Effector memory CD4-positive, alpha-beta T cell (primary cell): ENCODE data around the gene UBTF.

Source experiments
- DNase-seq, 3 donors: peaks; one replicate each; pipeline ENCODE4 v3.0.0-alpha.2; 2020
- H3K27ac ChIP-seq: 2 replicates; pipeline ENCODE4 v1.7.0; 2013; ENCODE audit warnings: mild to moderate bottlenecking, low read length, moderate library complexity; ENCODE audit not compliant: insufficient read depth, poor library complexity, severe bottlenecking
- H3K27me3 ChIP-seq: replicated peaks from 2 replicates; pipeline ENCODE4 v1.7.0; 2013; ENCODE audit warnings: mild to moderate bottlenecking, low read length; ENCODE audit not compliant: insufficient read depth, control insufficient read depth, poor library complexity, severe bottlenecking
- H3K36me3 ChIP-seq: 2 replicates; pipeline ENCODE4 v1.7.0; 2013; ENCODE audit warnings: mild to moderate bottlenecking, low read length, moderate library complexity; ENCODE audit not compliant: control insufficient read depth, insufficient read depth
- H3K4me1 ChIP-seq: 2 replicates; pipeline ENCODE4 v1.7.0; 2013; ENCODE audit warnings: low read length, mild to moderate bottlenecking; ENCODE audit not compliant: control insufficient read depth, insufficient read depth, poor library complexity, severe bottlenecking
- H3K4me3 ChIP-seq: 2 replicates; pipeline ENCODE4 v1.7.0; 2013; ENCODE audit warnings: low read length, low read depth, mild to moderate bottlenecking; ENCODE audit not compliant: insufficient read depth, poor library complexity, severe bottlenecking
- H3K9me3 ChIP-seq: 2 replicates; pipeline ENCODE4 v1.7.0; 2013; ENCODE audit warnings: mild to moderate bottlenecking, low read length, moderate library complexity; ENCODE audit not compliant: control insufficient read depth

UBTF gene

GRCh38 chr17:44197107-44197506 lies 22.4 kb downstream of the UBTF start:
- Histone ChIP-seq H3K4me3 (no peak overlapping the region), H3K27me3 (no peaks in the 10 kb centered on the region), H3K27ac (no peak overlapping the region), H3K36me3 (peaks cover 40% of the 10 kb centered on the region), H3K4me1 (peaks cover 9% of the 10 kb centered on the region), H3K9me3 (no peaks in the 10 kb centered on the region)
- DNase-seq: no peak

- Histone ChIP-seq H3K4me1 (peaks cover 10% of the 10 kb centered on the region), H3K27ac (no peak overlapping the region), H3K9me3 (no peaks in the 10 kb centered on the region), H3K4me3 (no peak overlapping the region), H3K36me3 (peaks cover 63% of the 10 kb centered on the region), H3K27me3 (no peaks in the 10 kb centered on the region)
- DNase-seq: no peak
Measured at GRCh38 chr17:44193326-44194084, 26.0 kb downstream of the UBTF start.

- Histone ChIP-seq H3K27me3 (no peaks in the 10 kb centered on the region), H3K4me3 (no peak overlapping the region), H3K4me1 (peaks cover 11% of the 10 kb centered on the region), H3K9me3 (no peaks in the 10 kb centered on the region), H3K27ac (no peak overlapping the region), H3K36me3 (peaks cover 63% of the 10 kb centered on the region)
- no peak for DNase-seq
Measured at GRCh38 chr17:44192750-44193149, 26.7 kb downstream of the UBTF start.

- no peak for DNase-seq
- Histone ChIP-seq H3K27ac (no peak overlapping the region), H3K36me3 (peaks cover 62% of the 10 kb centered on the region), H3K27me3 (no peaks in the 10 kb centered on the region), H3K4me3 (no peak overlapping the region), H3K4me1 (peaks cover 17% of the 10 kb centered on the region), H3K9me3 (no peaks in the 10 kb centered on the region)
Measured at GRCh38 chr17:44191941-44192496, 27.5 kb downstream of the UBTF start.

DNA sequence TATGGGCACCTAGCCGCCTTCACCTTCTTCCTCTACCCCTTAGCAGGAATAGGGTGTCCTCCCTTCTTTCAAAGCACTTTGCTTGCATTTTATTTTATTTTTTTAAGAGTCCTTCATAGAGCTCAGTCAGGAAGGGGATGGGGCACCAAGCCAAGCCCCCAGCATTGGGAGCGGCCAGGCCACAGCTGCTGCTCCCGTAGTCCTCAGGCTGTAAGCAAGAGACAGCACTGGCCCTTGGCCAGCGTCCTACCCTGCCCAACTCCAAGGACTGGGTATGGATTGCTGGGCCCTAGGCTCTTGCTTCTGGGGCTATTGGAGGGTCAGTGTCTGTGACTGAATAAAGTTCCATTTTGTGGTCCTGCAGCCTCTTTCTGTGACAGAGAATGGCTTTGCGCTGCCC lies 28.1 kb downstream of the UBTF start:
- H3K4me1 ChIP-seq: peaks cover 14% of the 10 kb centered on the region
- no peaks in the 10 kb centered on the region for H3K9me3 ChIP-seq
- peaks cover 58% of the 10 kb centered on the region for H3K36me3 ChIP-seq
- H3K27me3 ChIP-seq: no peaks in the 10 kb centered on the region
- no peak for DNase-seq
- no peak overlapping the region for H3K4me3 ChIP-seq
- no peak overlapping the region for H3K27ac ChIP-seq

DNA sequence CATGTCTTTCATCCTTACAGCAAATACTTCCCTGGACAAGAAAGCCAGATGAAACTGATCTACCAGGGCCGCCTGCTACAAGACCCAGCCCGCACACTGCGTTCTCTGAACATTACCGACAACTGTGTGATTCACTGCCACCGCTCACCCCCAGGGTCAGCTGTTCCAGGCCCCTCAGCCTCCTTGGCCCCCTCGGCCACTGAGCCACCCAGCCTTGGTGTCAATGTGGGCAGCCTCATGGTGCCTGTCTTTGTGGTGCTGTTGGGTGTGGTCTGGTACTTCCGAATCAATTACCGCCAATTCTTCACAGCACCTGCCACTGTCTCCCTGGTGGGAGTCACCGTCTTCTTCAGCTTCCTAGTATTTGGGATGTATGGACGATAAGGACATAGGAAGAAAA lies 29.0 kb downstream of the UBTF start:
- Histone ChIP-seq H3K27me3 (no peaks in the 10 kb centered on the region), H3K9me3 (no peaks in the 10 kb centered on the region), H3K4me1 (peaks cover 18% of the 10 kb centered on the region), H3K27ac (no peak overlapping the region), H3K4me3 (no peak overlapping the region), H3K36me3 (peaks cover 53% of the 10 kb centered on the region)
- no peak for DNase-seq

DNA sequence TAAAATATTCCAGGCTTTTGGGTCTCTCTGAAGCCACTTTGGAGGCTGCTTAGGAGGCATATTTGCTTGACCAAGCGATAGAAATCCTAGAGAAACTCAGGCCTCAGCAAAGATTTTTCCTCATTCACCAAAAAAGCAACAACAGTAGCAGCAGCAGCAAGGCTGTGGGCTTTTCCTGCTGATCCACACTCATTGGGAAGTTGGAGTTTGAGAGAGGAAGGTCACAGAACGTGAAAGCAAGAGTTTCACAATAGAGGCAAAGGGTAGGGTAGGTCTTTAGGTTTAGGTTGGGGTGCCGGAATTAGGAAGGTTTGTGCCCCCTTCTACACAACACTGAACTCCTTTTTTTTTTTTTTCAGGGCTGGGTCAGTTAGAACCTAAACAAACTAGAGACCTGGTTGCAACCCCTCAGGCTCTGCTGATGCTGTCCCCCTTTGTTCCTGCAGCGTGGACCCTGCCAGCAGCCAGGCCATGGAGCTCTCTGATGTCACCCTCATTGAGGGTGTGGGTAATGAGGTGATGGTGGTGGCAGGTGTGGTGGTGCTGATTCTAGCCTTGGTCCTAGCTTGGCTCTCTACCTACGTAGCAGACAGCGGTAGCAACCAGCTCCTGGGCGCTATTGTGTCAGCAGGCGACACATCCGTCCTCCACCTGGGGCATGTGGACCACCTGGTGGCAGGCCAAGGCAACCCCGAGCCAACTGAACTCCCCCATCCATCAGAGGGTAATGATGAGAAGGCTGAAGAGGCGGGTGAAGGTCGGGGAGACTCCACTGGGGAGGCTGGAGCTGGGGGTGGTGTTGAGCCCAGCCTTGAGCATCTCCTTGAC lies 30.7 kb downstream of the UBTF start:
- Histone ChIP-seq H3K36me3 (peaks cover 36% of the 10 kb centered on the region), H3K27ac (peak overlapping the region; percentile 25), H3K27me3 (no peaks in the 10 kb centered on the region), H3K9me3 (no peaks in the 10 kb centered on the region), H3K4me3 (no peak overlapping the region), H3K4me1 (peaks cover 26% of the 10 kb centered on the region)
- no peak for DNase-seq

DNA sequence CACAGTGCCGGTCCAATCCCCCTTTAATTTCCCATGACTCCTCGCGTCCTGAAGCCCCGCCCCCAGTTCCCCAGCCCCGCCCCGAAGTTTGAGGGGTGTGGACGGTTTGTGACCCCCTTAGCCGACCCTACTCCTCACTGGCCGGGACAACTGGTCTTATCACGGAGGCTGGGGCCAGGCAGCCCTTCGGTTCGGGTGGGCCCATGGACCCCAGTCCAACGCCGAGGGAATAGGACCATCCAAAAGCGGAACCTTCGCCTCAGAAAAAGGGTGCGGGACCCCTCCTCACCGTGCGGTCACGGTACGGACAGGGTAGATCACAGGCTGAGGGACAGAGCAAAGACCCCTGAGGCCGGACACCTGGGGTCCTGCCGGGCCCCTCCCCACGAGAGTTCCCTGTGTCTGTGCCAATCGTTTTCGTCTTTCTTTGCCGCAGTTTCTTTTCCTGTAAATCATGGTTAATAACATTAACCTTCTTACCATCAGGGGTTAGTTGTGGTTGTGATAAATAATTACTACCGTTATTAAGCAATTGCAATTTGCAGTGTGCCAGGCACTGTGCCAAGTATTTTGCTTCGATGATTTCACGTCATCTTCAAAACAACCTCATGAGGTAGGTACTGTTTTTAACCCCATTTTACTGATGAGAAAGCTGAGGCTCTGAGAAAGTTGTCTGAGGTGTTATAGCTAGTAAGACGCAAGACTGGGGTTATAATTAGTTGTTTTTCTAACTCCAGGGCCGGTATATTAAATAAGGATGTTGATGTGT lies 32.2 kb downstream of the UBTF start:
- Histone ChIP-seq H3K36me3 (peaks cover 30% of the 10 kb centered on the region), H3K4me3 (peak overlapping the region; percentile 97), H3K9me3 (no peaks in the 10 kb centered on the region), H3K27me3 (no peaks in the 10 kb centered on the region), H3K4me1 (peaks cover 26% of the 10 kb centered on the region), H3K27ac (peak overlapping the region; percentile 99)
- DNase-seq: peak in 2 of 3 donors; percentile 32 to 36

DNA sequence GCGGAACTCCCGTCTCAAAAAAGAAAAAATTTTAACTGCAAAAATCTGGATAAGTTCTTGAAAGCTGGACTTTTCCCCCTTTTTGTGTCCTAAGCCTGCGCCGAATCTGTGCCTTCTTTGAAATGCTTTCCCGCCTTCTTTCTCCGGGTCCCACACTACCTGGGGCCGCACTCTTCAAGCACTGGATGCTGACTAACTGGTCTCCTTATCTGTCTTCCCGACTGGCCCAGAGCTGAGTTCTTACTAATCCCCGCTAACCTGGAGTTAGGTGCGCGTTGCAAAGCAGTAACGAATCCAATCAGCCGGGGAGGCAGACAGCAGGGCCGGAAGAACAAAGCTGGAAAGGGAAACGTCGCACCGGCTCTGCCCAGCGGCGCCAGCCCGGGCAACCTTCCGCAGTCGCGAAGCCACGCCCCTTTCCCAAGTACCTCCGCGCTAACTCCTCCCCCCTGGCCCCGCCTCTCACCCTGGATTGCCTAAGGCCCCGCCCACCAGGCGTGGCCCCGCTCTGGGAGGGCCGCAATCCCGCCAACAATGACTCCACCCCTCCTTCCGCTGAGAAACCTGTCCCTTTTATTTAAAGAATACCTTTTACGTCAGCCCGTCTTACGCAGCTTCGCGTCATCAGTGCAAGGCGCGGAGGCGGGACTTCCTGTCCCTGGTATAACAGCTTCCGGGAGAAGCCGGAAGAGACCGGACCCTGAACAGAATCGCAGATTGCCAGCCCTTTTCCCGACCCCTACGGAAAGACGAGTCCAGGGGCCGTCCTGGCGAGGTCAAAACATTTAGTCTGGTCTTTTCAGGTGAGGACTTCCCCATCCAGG lies 33.0 kb downstream of the UBTF start, which contains the start of gene TMUB2:
TSS of gene TMUB2 (plus strand) at position 666 of the 824 bp plus-strand sequence. CDS start 737 bp downstream, outside the sequence.
- no peaks in the 10 kb centered on the region for H3K9me3 ChIP-seq
- peak within 1 kb of the TSS; percentile 99 for H3K27ac ChIP-seq
- peak within 1 kb of the TSS; percentile 97 for H3K4me3 ChIP-seq
- peaks cover 34% of the 10 kb centered on the region for H3K36me3 ChIP-seq
- peak; percentile 99 for DNase-seq
- H3K27me3 ChIP-seq: no peaks in the 10 kb centered on the region
- H3K4me1 ChIP-seq: peaks cover 26% of the 10 kb centered on the region
